Embryonic facial prominence (tissue), 1 donor: ENCODE data around the gene SNCAIP.

Experiments
- DNase-seq: peaks from one replicate; pipeline ENCODE4 v3.0.0-alpha.2; 2016; ENCODE audit errors: extremely low spot score

The SNCAIP gene

GRCh38 chr5:122500245-122501088, 188.4 kb downstream of the SNCAIP start:
- DNase-seq = peak; percentile 37

- peak; percentile 42 for DNase-seq
These were observed 189.0 kb downstream of the SNCAIP start for GRCh38 chr5:122501089-122501435.

- DNase-seq = no peak
These were observed 195.0 kb downstream of the SNCAIP start for GRCh38 chr5:122507045-122507444.

GRCh38 chr5:122507581-122507980, 195.5 kb downstream of the SNCAIP start:
- no peak for DNase-seq

DNA sequence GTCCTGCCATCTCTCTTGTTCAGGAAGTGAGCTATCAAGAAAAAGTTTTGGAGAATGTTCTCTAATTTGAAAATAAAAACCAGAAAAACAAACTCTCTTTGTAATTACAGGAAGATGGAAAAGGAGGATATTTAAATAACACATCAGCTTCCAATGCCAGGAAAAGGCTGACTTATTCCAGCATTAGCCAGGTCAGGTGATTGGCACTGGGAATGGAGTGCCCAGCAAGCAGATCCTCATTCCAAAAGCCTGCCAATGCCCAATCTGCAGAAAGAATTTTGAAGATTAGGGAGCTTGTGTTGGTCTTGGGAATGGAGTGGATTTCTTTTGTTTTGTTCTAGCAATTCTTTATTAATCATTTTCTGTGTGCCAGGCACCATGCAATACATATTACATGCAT, 196.6 kb downstream of the SNCAIP start:
- no peak for DNase-seq
